Subcutaneous abdominal adipose tissue (tissue), 5 donors: ENCODE results near the gene ARL15.

Experiments
- H3K27ac ChIP-seq: one replicate; pipeline ENCODE4 v1.7.0; 2013; ENCODE audit warnings: low read depth, mild to moderate bottlenecking, inconsistent platforms, low read length, moderate library complexity
- H3K27me3 ChIP-seq, 5 donors: one replicate each; pipeline ENCODE4 v1.7.0; 2013; ENCODE audit warnings: low read length in 5 of 5, inconsistent platforms in 1 of 5; ENCODE audit not compliant: control insufficient read depth in 5 of 5, insufficient read depth in 4 of 5
- H3K36me3 ChIP-seq, 5 donors: one replicate each; pipeline ENCODE4 v1.7.0; 2013; ENCODE audit warnings: low read length in 5 of 5; ENCODE audit not compliant: control insufficient read depth in 5 of 5, insufficient read depth in 5 of 5
- H3K4me1 ChIP-seq, 5 donors: one replicate each; pipeline ENCODE4 v1.7.0; 2013; ENCODE audit warnings: low read length in 5 of 5, mild to moderate bottlenecking in 3 of 5, moderate library complexity in 1 of 5; ENCODE audit not compliant: control insufficient read depth in 5 of 5, insufficient read depth in 5 of 5
- H3K4me3 ChIP-seq, 5 donors: one replicate each; pipeline ENCODE4 v1.7.0; 2013; ENCODE audit warnings: low read length in 5 of 5, low read depth in 1 of 5
- H3K9ac ChIP-seq, 5 donors: one replicate each; pipeline ENCODE4 v1.7.0; 2013; ENCODE audit warnings: low read length in 5 of 5, mild to moderate bottlenecking in 4 of 5, moderate library complexity in 3 of 5
- H3K9me3 ChIP-seq, 5 donors: one replicate each; pipeline ENCODE4 v1.7.0; 2013; ENCODE audit warnings: low read length in 5 of 5; ENCODE audit not compliant: control insufficient read depth in 5 of 5
- donor health status: healthy.
- donor health status: healthy.
- donor health status: healthy.
- donor health status: healthy.
- donor health status: healthy.

Gene ARL15

DNA sequence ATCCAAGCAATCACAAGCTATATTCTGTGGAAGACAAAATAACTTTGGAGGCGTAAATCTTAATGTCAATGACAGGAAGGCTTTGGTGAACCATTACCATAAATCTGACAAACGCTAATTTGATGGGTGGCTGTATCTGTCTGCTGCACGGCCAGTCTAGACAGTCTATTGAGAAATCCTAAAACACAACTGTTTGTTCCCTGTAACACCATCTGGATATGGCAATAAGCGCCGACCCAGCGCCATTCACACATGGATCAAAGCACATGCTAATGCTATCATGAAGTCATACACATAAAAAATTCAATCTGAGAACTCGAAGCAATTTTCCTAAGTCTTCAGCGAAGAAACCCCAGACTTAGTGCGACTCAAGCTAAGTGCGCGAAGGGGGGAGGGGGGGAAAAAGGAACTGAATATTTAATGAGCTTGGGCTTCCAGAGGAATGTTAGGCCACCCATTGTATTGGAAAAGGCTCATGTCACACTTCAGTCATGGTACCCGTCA, 95.1 kb downstream of the ARL15 start:
- Histone ChIP-seq H3K4me3 (no peak overlapping the region), H3K36me3 (no peaks in the 10 kb centered on the region), H3K4me1 (peaks cover 0 to 3% (median 0%) of the 10 kb centered on the region in 5 donors), H3K27ac (no peak overlapping the region), H3K9ac (no peak overlapping the region), H3K27me3 (no peaks in the 10 kb centered on the region), H3K9me3 (no peaks in the 10 kb centered on the region)

GRCh38 chr5:54214722-54215121, 95.7 kb downstream of the ARL15 start:
- Histone ChIP-seq H3K4me1 (peaks cover 0 to 3% (median 0%) of the 10 kb centered on the region in 5 donors), H3K9ac (no peak overlapping the region), H3K36me3 (no peaks in the 10 kb centered on the region), H3K4me3 (no peak overlapping the region), H3K27me3 (no peaks in the 10 kb centered on the region), H3K9me3 (no peaks in the 10 kb centered on the region), H3K27ac (no peak overlapping the region)

- no peaks in the 10 kb centered on the region for H3K27me3 ChIP-seq
- no peaks in the 10 kb centered on the region for H3K9me3 ChIP-seq
- H3K27ac ChIP-seq, result no peak overlapping the region
- H3K9ac ChIP-seq, result no peak overlapping the region
- H3K4me1 ChIP-seq, result no peaks in the 10 kb centered on the region
- no peaks in the 10 kb centered on the region for H3K36me3 ChIP-seq
- no peak overlapping the region for H3K4me3 ChIP-seq
These were observed 98.0 kb downstream of the ARL15 start for GRCh38 chr5:54212331-54212730.

GRCh38 chr5:54211912-54212311, 98.5 kb downstream of the ARL15 start:
- H3K27me3 ChIP-seq, result no peaks in the 10 kb centered on the region
- H3K4me3 ChIP-seq, result no peak overlapping the region
- H3K36me3 ChIP-seq, result no peaks in the 10 kb centered on the region
- H3K27ac ChIP-seq, result no peak overlapping the region
- H3K9ac ChIP-seq, result no peak overlapping the region
- H3K4me1 ChIP-seq, result no peaks in the 10 kb centered on the region
- no peaks in the 10 kb centered on the region for H3K9me3 ChIP-seq

GRCh38 chr5:54207566-54207965, 102.8 kb downstream of the ARL15 start:
- Histone ChIP-seq H3K27me3 (no peaks in the 10 kb centered on the region), H3K4me3 (no peak overlapping the region), H3K9me3 (no peaks in the 10 kb centered on the region), H3K27ac (no peak overlapping the region), H3K36me3 (no peaks in the 10 kb centered on the region), H3K4me1 (no peaks in the 10 kb centered on the region), H3K9ac (no peak overlapping the region)

DNA sequence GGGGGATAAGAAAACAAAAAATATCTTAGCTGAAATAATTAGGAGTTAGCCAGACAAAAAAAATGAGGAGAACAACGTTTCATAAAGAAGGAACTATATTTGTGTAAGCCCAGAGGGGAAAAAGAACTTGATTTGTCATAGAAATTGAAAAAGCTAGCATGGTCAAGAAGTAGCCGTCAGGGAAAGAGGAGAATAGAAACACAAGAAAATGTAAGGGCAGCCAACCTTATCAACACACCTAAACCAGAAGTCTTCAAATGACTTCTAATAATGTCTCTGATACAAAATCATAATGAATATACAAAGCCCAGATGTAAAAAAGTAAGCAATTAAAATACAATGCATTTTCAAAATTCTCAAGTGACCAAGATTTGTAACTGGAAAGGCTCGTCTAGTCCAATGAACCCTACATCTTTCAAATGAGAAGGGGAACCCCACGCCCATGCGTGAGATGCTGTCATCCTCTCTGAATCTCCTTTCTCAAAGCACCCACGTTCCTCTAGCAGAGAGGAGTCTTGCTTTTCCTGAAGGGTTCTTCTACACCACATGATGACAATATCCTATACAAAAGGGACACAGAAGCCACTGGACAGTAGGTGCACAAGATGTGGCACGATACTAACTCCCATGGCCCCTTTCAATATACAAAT, 103.7 kb downstream of the ARL15 start:
- H3K27ac ChIP-seq, result no peak overlapping the region
- peaks cover 0 to 5% (median 0%) of the 10 kb centered on the region in 5 donors for H3K9me3 ChIP-seq
- no peaks in the 10 kb centered on the region for H3K4me1 ChIP-seq
- no peak overlapping the region for H3K4me3 ChIP-seq
- no peaks in the 10 kb centered on the region for H3K36me3 ChIP-seq
- H3K9ac ChIP-seq, result no peak overlapping the region
- no peaks in the 10 kb centered on the region for H3K27me3 ChIP-seq

GRCh38 chr5:54205918-54206317, 104.5 kb downstream of the ARL15 start:
- Histone ChIP-seq H3K4me3 (no peak overlapping the region), H3K36me3 (no peaks in the 10 kb centered on the region), H3K9ac (no peak overlapping the region), H3K27ac (no peak overlapping the region), H3K4me1 (no peaks in the 10 kb centered on the region), H3K27me3 (no peaks in the 10 kb centered on the region), H3K9me3 (peaks cover 0 to 5% (median 0%) of the 10 kb centered on the region in 5 donors)

DNA sequence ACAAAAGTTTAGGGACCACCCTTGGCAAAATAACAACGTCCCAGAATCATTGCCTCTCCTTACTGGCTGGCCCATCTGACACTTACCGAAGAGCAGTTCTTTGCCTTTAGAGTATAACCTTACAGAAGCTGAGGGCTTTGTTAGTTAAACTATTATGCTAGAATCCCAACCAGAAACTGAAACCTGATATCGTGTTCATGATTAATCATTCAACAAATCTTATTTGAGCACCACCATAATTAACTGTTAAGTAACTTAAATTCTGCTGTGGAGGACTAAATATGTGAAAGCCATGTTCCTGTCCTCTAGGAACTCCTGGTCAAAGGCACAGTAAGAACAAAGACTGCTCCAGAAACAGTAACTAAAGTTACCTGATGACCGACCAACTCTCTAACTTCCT, 104.9 kb downstream of the ARL15 start:
- Histone ChIP-seq H3K27ac (no peak overlapping the region), H3K27me3 (no peaks in the 10 kb centered on the region), H3K9me3 (peaks cover 0 to 5% (median 0%) of the 10 kb centered on the region in 5 donors), H3K36me3 (no peaks in the 10 kb centered on the region), H3K9ac (no peak overlapping the region), H3K4me3 (no peak overlapping the region), H3K4me1 (no peaks in the 10 kb centered on the region)

DNA sequence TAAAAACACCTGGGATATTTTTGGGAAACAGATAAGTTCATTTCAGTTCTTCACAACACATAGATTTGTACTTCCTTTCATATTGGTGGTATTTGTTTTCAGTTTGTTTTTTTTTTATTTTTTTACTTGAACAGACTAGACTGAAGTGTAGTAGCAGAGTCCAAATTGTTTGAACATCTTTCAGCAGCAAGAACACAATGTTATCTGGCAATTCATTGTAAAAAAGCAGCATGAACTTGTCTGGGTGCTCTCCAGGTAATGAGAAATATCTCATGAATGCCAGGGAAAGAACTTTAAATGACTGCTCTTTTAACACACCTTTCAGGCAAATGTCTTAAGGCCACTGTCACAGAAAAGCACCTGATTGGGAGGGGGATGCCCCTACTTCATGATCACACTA, 113.4 kb downstream of the ARL15 start:
- Histone ChIP-seq H3K36me3 (no peaks in the 10 kb centered on the region), H3K27me3 (no peaks in the 10 kb centered on the region), H3K4me3 (no peak overlapping the region), H3K9ac (no peak overlapping the region), H3K9me3 (peaks cover 0 to 3% (median 0%) of the 10 kb centered on the region in 5 donors), H3K4me1 (peaks cover 0 to 7% (median 3%) of the 10 kb centered on the region in 5 donors), H3K27ac (no peak overlapping the region)

GRCh38 chr5:54195701-54196100, 114.7 kb downstream of the ARL15 start:
- Histone ChIP-seq H3K36me3 (no peaks in the 10 kb centered on the region), H3K4me3 (no peak overlapping the region), H3K27ac (no peak overlapping the region), H3K9me3 (no peaks in the 10 kb centered on the region), H3K27me3 (no peaks in the 10 kb centered on the region), H3K4me1 (peaks cover 0 to 7% (median 3%) of the 10 kb centered on the region in 5 donors), H3K9ac (no peak overlapping the region)
